Hepatocyte (in vitro differentiated cells): Measurements from ENCODE around the gene PAF1.

Source experiments
- EZH2 ChIP-seq: fragments of 200-600 bp; sonication (generic); IDR thresholded peaks from 2 replicates; pipeline ENCODE4 v1.6.1; 2016; ENCODE audit warnings: antibody characterized with exemption, mild to moderate bottlenecking, borderline replicate concordance
- TF ChIP-seq, protein P1 (sequence below): fragments of 200-600 bp; sonication (generic); IDR thresholded peaks from 2 replicates; pipeline ENCODE4 v1.5.1; 2016; ENCODE audit warnings: antibody characterized with exemption, mild to moderate bottlenecking; ENCODE audit not compliant: poor library complexity

- TF ChIP-seq, protein P1, sequence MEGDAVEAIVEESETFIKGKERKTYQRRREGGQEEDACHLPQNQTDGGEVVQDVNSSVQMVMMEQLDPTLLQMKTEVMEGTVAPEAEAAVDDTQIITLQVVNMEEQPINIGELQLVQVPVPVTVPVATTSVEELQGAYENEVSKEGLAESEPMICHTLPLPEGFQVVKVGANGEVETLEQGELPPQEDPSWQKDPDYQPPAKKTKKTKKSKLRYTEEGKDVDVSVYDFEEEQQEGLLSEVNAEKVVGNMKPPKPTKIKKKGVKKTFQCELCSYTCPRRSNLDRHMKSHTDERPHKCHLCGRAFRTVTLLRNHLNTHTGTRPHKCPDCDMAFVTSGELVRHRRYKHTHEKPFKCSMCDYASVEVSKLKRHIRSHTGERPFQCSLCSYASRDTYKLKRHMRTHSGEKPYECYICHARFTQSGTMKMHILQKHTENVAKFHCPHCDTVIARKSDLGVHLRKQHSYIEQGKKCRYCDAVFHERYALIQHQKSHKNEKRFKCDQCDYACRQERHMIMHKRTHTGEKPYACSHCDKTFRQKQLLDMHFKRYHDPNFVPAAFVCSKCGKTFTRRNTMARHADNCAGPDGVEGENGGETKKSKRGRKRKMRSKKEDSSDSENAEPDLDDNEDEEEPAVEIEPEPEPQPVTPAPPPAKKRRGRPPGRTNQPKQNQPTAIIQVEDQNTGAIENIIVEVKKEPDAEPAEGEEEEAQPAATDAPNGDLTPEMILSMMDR = no peak
- no peak for TF ChIP-seq EZH2
Observed at GRCh38 chr19:39407660-39408391, 16.9 kb upstream of the PAF1 start.
